SK-N-SH (cell line): ENCODE data around the gene TPBG. TPM values are rescaled to one million over a fixed set of nuclear protein-coding genes. Genes with fewer than 3 reads are reported as not detected.

Experiments used
- CTCF ChIA-PET: fragments of 300-600, 350-600 bp; formaldehyde crosslinking; extraction: SDS; loops from one replicate; lab custom pipeline; 2021; lab: Yijun Ruan, JAX
- POLR2A ChIA-PET: fragments of 350-600 bp; sonication (Branson Sonifier 250); formaldehyde crosslinking; extraction: SDS; loops from one replicate; lab custom pipeline; 2020; ENCODE audit warnings: antibody characterized with exemption, inconsistent platforms; lab: Yijun Ruan, JAX
- DNase-seq: peaks from one replicate; pipeline ENCODE4 v3.0.0; 2012
- H2AFZ ChIP-seq: fragments of 200-600 bp; sonication (generic); 2 replicates; pipeline ENCODE4 v1.8.1; 2016; ENCODE audit warnings: antibody characterized with exemption, mild to moderate bottlenecking, low read depth
- H3F3A ChIP-seq: fragments of 200-600 bp; sonication (generic); replicated peaks from 2 replicates; pipeline ENCODE3; 2016; ENCODE audit warnings: antibody characterized with exemption, mild to moderate bottlenecking; ENCODE audit not compliant: insufficient read depth
- H3K27ac ChIP-seq, 2 experiments: fragments of 200-500 bp in 1 of 2; fragments of 200-600 bp in 1 of 2; sonication (Bioruptor generic) in 1 of 2; sonication (generic), shearing (Covaris generic) in 1 of 2; 2 replicates each; pipeline versions ENCODE4 v1.5.1 to v1.6.1; 2014 to 2016; ENCODE audit warnings: low read depth in 2 of 2, inconsistent platforms in 1 of 2, low read length in 1 of 2, mild to moderate bottlenecking in 1 of 2, mixed read lengths in 1 of 2
- H3K27me3 ChIP-seq: fragments of 200-600 bp; sonication (generic), shearing (Covaris generic); 2 replicates; pipeline ENCODE4 v1.6.1; 2016; ENCODE audit warnings: mixed run types; ENCODE audit not compliant: insufficient read depth
- H3K36me3 ChIP-seq, 2 experiments: fragments of 200-500 bp in 1 of 2; fragments of 200-600 bp in 1 of 2; sonication (Bioruptor generic) in 1 of 2; sonication (generic) in 1 of 2; replicated peaks in 1 of 2; 2 replicates each; pipeline versions ENCODE3 to v1.5.1; 2014 to 2016; ENCODE audit warnings: low read length in 1 of 2, mild to moderate bottlenecking in 1 of 2; ENCODE audit not compliant: insufficient read depth in 2 of 2, control insufficient read depth in 1 of 2
- H3K4me1 ChIP-seq, 2 experiments: fragments of 200-500 bp in 1 of 2; fragments of 200-600 bp in 1 of 2; sonication (Bioruptor generic) in 1 of 2; sonication (generic), shearing (Covaris generic) in 1 of 2; 2 replicates each; pipeline versions ENCODE4 v1.5.1 to v1.6.1; 2014 to 2016; ENCODE audit warnings: low read depth in 1 of 2, low read length in 1 of 2, mixed run types in 1 of 2; ENCODE audit not compliant: insufficient read depth in 2 of 2, control insufficient read depth in 1 of 2
- H3K4me2 ChIP-seq: fragments of 200-600 bp; sonication (generic), shearing (Covaris generic); 2 replicates; pipeline ENCODE4 v1.6.1; 2017; ENCODE audit warnings: mixed run types
- H3K4me3 ChIP-seq, 2 experiments: fragments of 200-500 bp in 1 of 2; fragments of 200-600 bp in 1 of 2; sonication (Bioruptor generic) in 1 of 2; sonication (generic), shearing (Covaris generic) in 1 of 2; 2 replicates each; pipeline versions ENCODE4 v1.5.1 to v1.8.1; 2014 to 2016; ENCODE audit warnings: low read depth in 2 of 2, inconsistent platforms in 1 of 2, low read length in 1 of 2, mild to moderate bottlenecking in 1 of 2, mixed read lengths in 1 of 2, moderate library complexity in 1 of 2
- H3K79me2 ChIP-seq: fragments of 200-600 bp; sonication (generic); 2 replicates; pipeline ENCODE4 v1.8.1; 2017; ENCODE audit warnings: mild to moderate bottlenecking; ENCODE audit not compliant: insufficient read depth
- H3K9ac ChIP-seq: fragments of 200-600 bp; sonication (generic); 2 replicates; pipeline ENCODE4 v1.6.1; 2017; ENCODE audit warnings: mixed run types
- H3K9me2 ChIP-seq: fragments of 200-600 bp; sonication (generic); 2 replicates; pipeline ENCODE4 v1.6.1; 2017; ENCODE audit warnings: mixed run types
- H3K9me3 ChIP-seq: fragments of 200-600 bp; sonication (generic); 2 replicates; pipeline ENCODE4 v1.6.1; 2017; ENCODE audit warnings: mixed run types, mild to moderate bottlenecking, moderate library complexity
- H4K20me1 ChIP-seq: fragments of 200-600 bp; sonication (generic); 2 replicates; pipeline ENCODE4 v1.6.1; 2017; ENCODE audit warnings: mild to moderate bottlenecking, mixed run types; ENCODE audit not compliant: insufficient read depth
- EP300 ChIP-seq, 2 experiments: IDR thresholded peaks; 2 replicates each; pipeline versions ENCODE4 v1.4.0 to v1.6.1; 2012; ENCODE audit warnings: borderline replicate concordance in 1 of 2, low read depth in 1 of 2, low read length in 1 of 2
- FOSL2 ChIP-seq: IDR thresholded peaks from 2 replicates; pipeline ENCODE4 v1.4.0; 2012; ENCODE audit warnings: low read depth, mild to moderate bottlenecking, moderate library complexity, borderline replicate concordance
- FOXJ3 ChIP-seq: sonication (generic); formaldehyde crosslinking; IDR thresholded peaks from 2 replicates; pipeline ENCODE4 v1.5.1; 2020; ENCODE audit warnings: mild to moderate bottlenecking, missing genetic modification reagents
- FOXM1 ChIP-seq: IDR thresholded peaks from 2 replicates; pipeline ENCODE4 v1.4.0; 2012; ENCODE audit warnings: low read depth, mild to moderate bottlenecking
- GATA2 ChIP-seq: sonication (generic); formaldehyde crosslinking; IDR thresholded peaks from 2 replicates; pipeline ENCODE4 v1.5.0; 2020; ENCODE audit warnings: mild to moderate bottlenecking, missing genetic modification reagents
- JUND ChIP-seq: IDR thresholded peaks from 2 replicates; pipeline ENCODE4 v1.4.0; 2012
- MAX ChIP-seq: IDR thresholded peaks from 2 replicates; pipeline ENCODE4 v1.4.0; 2012; ENCODE audit warnings: low read depth
- MXI1 ChIP-seq: IDR thresholded peaks from 2 replicates; pipeline ENCODE4 v1.6.1; 2012; ENCODE audit warnings: mild to moderate bottlenecking, low read depth, low read length, improper control_type of control experiment
- PBX3 ChIP-seq: IDR thresholded peaks from 2 replicates; pipeline ENCODE4; 2012
- RAD21 ChIP-seq: IDR thresholded peaks from 2 replicates; pipeline ENCODE4 v1.6.1; 2012; ENCODE audit warnings: mild to moderate bottlenecking, low read length
- RCOR1 ChIP-seq: fragments of 150-350 bp; IDR thresholded peaks from 2 replicates; pipeline ENCODE4 v1.6.1; 2017; ENCODE audit warnings: antibody characterized with exemption, low read length
- RFX5 ChIP-seq: IDR thresholded peaks from 2 replicates; pipeline ENCODE4 v1.6.1; 2012; ENCODE audit warnings: mild to moderate bottlenecking, improper control_type of control experiment, low read length
- SIN3A ChIP-seq: IDR thresholded peaks from 2 replicates; pipeline ENCODE4 v1.6.1; 2012; ENCODE audit warnings: low read depth, mild to moderate bottlenecking, low read length, moderate library complexity, borderline replicate concordance
- SMC3 ChIP-seq: IDR thresholded peaks from 2 replicates; pipeline ENCODE4 v1.6.1; 2012; ENCODE audit warnings: low read depth, low read length, improper control_type of control experiment
- TAF1 ChIP-seq: IDR thresholded peaks from 2 replicates; pipeline ENCODE4 v1.6.1; 2012; ENCODE audit warnings: low read depth, mild to moderate bottlenecking, low read length, moderate library complexity, borderline replicate concordance
- TCF12 ChIP-seq: IDR thresholded peaks from 2 replicates; pipeline ENCODE4 v1.4.0; 2012
- WGBS: methylation state at CpG from one replicate; pipeline ENCODE4 v1.1.6; 2017; ENCODE audit warnings: low lambda C conversion rate; 5-methylcytosine and 5-hydroxymethylcytosine counted together
- polyA plus RNA-seq, 3 experiments: library from polyadenylated mRNA; depleted of rRNA; stranded (reverse); fragments of >200 nt; gene quantifications; 2 replicates each; pipeline ENCODE4 v1.2.3, GENCODE V29; 2012

The TPBG gene
- polyA plus RNA-seq, 1 of the 3 experiments (the other 2 are of a cell fraction): 128 TPM

GRCh38 chr6:82408952-82409431 is 45.4 kb downstream of the TPBG start:
- Histone ChIP-seq H3K4me1 (peaks cover 0 to 31% of the 10 kb centered on the region in 2 experiments; a peak in 1 of 4 replicates), H3K27ac (peak overlapping the region in 1 of 2 experiments; percentile 78; a peak in 2 of 4 replicates), H3K79me2 (no peaks in the 10 kb centered on the region), H3K9me2 (no peaks in the 10 kb centered on the region), H3K36me3 (no peaks in the 10 kb centered on the region), H4K20me1 (no peaks in the 10 kb centered on the region), H3K4me2 (peak overlapping the region; percentile 31), H3K9me3 (no peaks in the 10 kb centered on the region), H3K4me3 (peak overlapping the region in 1 of 2 experiments; percentile 16; a peak in 1 of 4 replicates), H3K9ac (peak overlapping the region; percentile 51; the same call in 1 of the 2 replicates), H3K27me3 (no peaks in the 10 kb centered on the region), H3F3A (peaks cover 17% of the 10 kb centered on the region), H2AFZ (peak overlapping the region; percentile 18; the same call in 1 of the 2 replicates)
- POLR2A ChIA-PET: no interaction called here
- 0 out of 2 replicates have a peak, but pooled peaks have one; percentile 26 for TF ChIP-seq FOXM1
- no peak for TF ChIP-seq SMC3
- no peak for TF ChIP-seq RCOR1
- TF ChIP-seq EP300 (IDR thresholded peaks at IDR 0.05; ENCODE audit: borderline replicate concordance in 1 of 2, low read depth in 1 of 2, low read length in 1 of 2): peak in 1 of 2 experiments; percentile 74; a peak in 2 of 4 replicates
- TF ChIP-seq PBX3: peak; percentile 36; the same call in 1 of the 2 replicates
- no peak for TF ChIP-seq TAF1
- peak; percentile 27; the same call in 1 of the 2 replicates for TF ChIP-seq JUND
- TF ChIP-seq FOSL2: peak; percentile 32; the same call in 1 of the 2 replicates
- no peak for TF ChIP-seq SIN3A
- TF ChIP-seq TCF12: peak; percentile 43
- no peak for DNase-seq
- 20% methylated on average over 2 of the region's 2 CpGs for WGBS
- CTCF ChIA-PET: no interaction called here

- H3K9ac ChIP-seq: no peak overlapping the region
- DNase-seq: no peak
- peaks cover 0 to 31% of the 10 kb centered on the region in 2 experiments; a peak in 1 of 4 replicates for H3K4me1 ChIP-seq
- H3K27me3 ChIP-seq: no peaks in the 10 kb centered on the region
- H3F3A ChIP-seq: peaks cover 17% of the 10 kb centered on the region
- no peaks in the 10 kb centered on the region for H3K36me3 ChIP-seq
- no peaks in the 10 kb centered on the region for H3K9me2 ChIP-seq
- WGBS: 88% methylated on average over 3 of the region's 3 CpGs
- no peaks in the 10 kb centered on the region for H3K79me2 ChIP-seq
- TF ChIP-seq RCOR1 (no peak), PBX3 (no peak), RAD21 (no peak), FOXJ3 (CRISPR knock-in tag) (no peak), GATA2 (CRISPR knock-in tag) (no peak), MXI1 (no peak), SIN3A (no peak), FOSL2 (no peak), JUND (no peak), RFX5 (no peak), MAX (no peak)
- no peak overlapping the region for H3K4me2 ChIP-seq
- H4K20me1 ChIP-seq: no peaks in the 10 kb centered on the region
- CTCF ChIA-PET: no interaction called here
- no peak overlapping the region for H3K4me3 ChIP-seq
- H2AFZ ChIP-seq: no peak overlapping the region
- peak overlapping the region in 1 of 2 experiments; percentile 78; a peak in 1 of 4 replicates for H3K27ac ChIP-seq
- POLR2A ChIA-PET: no interaction called here
- H3K9me3 ChIP-seq: no peaks in the 10 kb centered on the region
Measured at GRCh38 chr6:82410151-82410648, 46.6 kb downstream of the TPBG start.
